Transverse colon (tissue), 4 donors: ENCODE data around the gene LDLRAD4.

Experiments
- CTCF ChIP-seq, 5 experiments: fragments of 200-600 bp in 3 of 5; fragments of 450-650 bp in 2 of 5; sonication (generic) in 3 of 5; IDR thresholded peaks; 1 replicate in 2 of 5; 2 replicates in 3 of 5; pipeline ENCODE4 v1.5.1; 2016 to 2017; ENCODE audit warnings: antibody characterized with exemption in 5 of 5, inconsistent platforms in 3 of 5, mild to moderate bottlenecking in 2 of 5, moderate library complexity in 1 of 5
- EP300 ChIP-seq: sonication (generic); formaldehyde crosslinking; IDR thresholded peaks from one replicate; pipeline ENCODE4 v1.6.1; 2017; ENCODE audit warnings: antibody characterized with exemption, low read depth
- POLR2A ChIP-seq: fragments of 450-650 bp; IDR thresholded peaks from one replicate; pipeline ENCODE4 v1.6.1; 2016; ENCODE audit warnings: antibody characterized with exemption, mild to moderate bottlenecking, moderate library complexity
- POLR2AphosphoS5 ChIP-seq, 3 donors: sonication (generic); formaldehyde crosslinking; IDR thresholded peaks; one replicate each; pipeline ENCODE4 v1.6.1; 2016; ENCODE audit warnings: antibody characterized with exemption in 3 of 3

DNA sequence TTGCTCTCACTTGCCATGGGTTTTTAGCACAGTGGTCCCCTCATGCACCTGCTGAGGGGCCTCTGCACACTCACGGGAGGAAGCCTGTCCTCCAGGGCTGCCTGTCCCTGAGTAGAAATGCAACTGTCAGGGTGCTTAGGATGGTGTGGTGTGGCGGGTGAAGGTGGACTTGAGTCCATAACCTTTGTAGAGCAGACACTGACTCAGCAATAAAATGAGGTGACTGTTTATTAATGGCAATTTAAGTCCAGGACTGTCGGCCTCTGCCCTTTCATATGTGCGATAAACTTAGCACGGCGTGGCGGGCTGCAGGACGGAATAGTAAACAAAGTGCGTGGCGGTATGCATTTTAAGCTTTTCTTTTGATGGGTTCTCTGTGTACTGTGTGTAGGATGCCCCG lies 188.2 kb downstream of the LDLRAD4 start:
- TF ChIP-seq EP300, result no peak
- no peak for TF ChIP-seq CTCF (IDR thresholded peaks at IDR 0.05)
- TF ChIP-seq POLR2AphosphoS5 (IDR thresholded peaks at IDR 0.05), result no peak
- no peak for TF ChIP-seq POLR2A
